KMS-11 (cell line): ENCODE measurements around the gene METTL1.

Source experiments
- H2AFZ ChIP-seq: fragments of 200-600 bp; sonication (generic); 2 replicates; pipeline ENCODE4 v1.6.1; 2016; ENCODE audit warnings: antibody characterized with exemption, mixed run types, low read depth
- H3K27ac ChIP-seq: fragments of 200-600 bp; sonication (generic); 2 replicates; pipeline ENCODE4 v1.6.1; 2016; ENCODE audit warnings: mild to moderate bottlenecking, mixed run types
- H3K27me3 ChIP-seq: fragments of 200-600 bp; sonication (generic); 2 replicates; pipeline ENCODE4 v1.6.1; 2017; ENCODE audit warnings: mild to moderate bottlenecking, low read depth, mixed run types, moderate library complexity; ENCODE audit not compliant: insufficient read depth
- H3K36me3 ChIP-seq: fragments of 200-600 bp; sonication (generic); 2 replicates; pipeline ENCODE4 v1.6.1; 2017; ENCODE audit warnings: mild to moderate bottlenecking, mixed run types; ENCODE audit not compliant: insufficient read depth
- H3K4me1 ChIP-seq: fragments of 200-600 bp; sonication (generic); 2 replicates; pipeline ENCODE4 v1.6.1; 2016; ENCODE audit warnings: mild to moderate bottlenecking, low read depth, mixed run types; ENCODE audit not compliant: poor library complexity, severe bottlenecking
- H3K4me2 ChIP-seq: fragments of 200-600 bp; sonication (generic); 2 replicates; pipeline ENCODE4 v1.7.0; 2016; ENCODE audit warnings: mild to moderate bottlenecking, mixed run types
- H3K4me3 ChIP-seq: fragments of 200-600 bp; sonication (generic); IDR thresholded peaks from 2 replicates; pipeline ENCODE4 v1.6.1; 2017; ENCODE audit warnings: low read depth, low read length, mixed read lengths; ENCODE audit not compliant: insufficient read depth
- H3K79me2 ChIP-seq: fragments of 200-600 bp; sonication (generic); 2 replicates; pipeline ENCODE4 v1.6.1; 2016; ENCODE audit warnings: low read depth, mixed run types; ENCODE audit not compliant: insufficient read depth
- H3K9ac ChIP-seq: fragments of 200-600 bp; sonication (generic); 2 replicates; pipeline ENCODE4 v1.6.1; 2016; ENCODE audit warnings: mild to moderate bottlenecking, mixed run types
- H4K20me1 ChIP-seq: fragments of 200-600 bp; sonication (generic); 2 replicates; pipeline ENCODE4 v1.6.1; 2016; ENCODE audit warnings: mild to moderate bottlenecking, mixed run types; ENCODE audit not compliant: insufficient read depth
- TF ChIP-seq, protein P1 (sequence below): fragments of 200-600 bp; sonication (generic); conservative IDR thresholded peaks from 2 replicates; pipeline ENCODE4 v1.6.1; 2017; ENCODE audit warnings: low read depth, mild to moderate bottlenecking, antibody characterized with exemption, low read length, moderate library complexity, mixed read lengths

The METTL1 gene

GRCh38 chr12:57782608-57783465 is 10.9 kb upstream of the METTL1 start, which contains the start of gene TSFM:
TSFM (plus strand) TSS chr12:57782787; CDS start chr12:57782802, 15 bp downstream.
- Histone ChIP-seq H4K20me1 (no peaks in the 10 kb centered on the region), H3K27ac (peak within 1 kb of the TSS; percentile 51), H3K36me3 (peaks cover 16% of the 10 kb centered on the region; the same call in 1 of the 2 replicates), H3K4me1 (peaks cover 23% of the 10 kb centered on the region), H3K4me2 (peak within 1 kb of the TSS; percentile 76), H3K9ac (peak within 1 kb of the TSS; percentile 76), H3K4me3 (peak within 1 kb of the TSS; percentile 97), H2AFZ (peak within 1 kb of the TSS; percentile 69), H3K79me2 (peaks cover 29% of the 10 kb centered on the region), H3K27me3 (no peaks in the 10 kb centered on the region)
- TF ChIP-seq, protein P1, sequence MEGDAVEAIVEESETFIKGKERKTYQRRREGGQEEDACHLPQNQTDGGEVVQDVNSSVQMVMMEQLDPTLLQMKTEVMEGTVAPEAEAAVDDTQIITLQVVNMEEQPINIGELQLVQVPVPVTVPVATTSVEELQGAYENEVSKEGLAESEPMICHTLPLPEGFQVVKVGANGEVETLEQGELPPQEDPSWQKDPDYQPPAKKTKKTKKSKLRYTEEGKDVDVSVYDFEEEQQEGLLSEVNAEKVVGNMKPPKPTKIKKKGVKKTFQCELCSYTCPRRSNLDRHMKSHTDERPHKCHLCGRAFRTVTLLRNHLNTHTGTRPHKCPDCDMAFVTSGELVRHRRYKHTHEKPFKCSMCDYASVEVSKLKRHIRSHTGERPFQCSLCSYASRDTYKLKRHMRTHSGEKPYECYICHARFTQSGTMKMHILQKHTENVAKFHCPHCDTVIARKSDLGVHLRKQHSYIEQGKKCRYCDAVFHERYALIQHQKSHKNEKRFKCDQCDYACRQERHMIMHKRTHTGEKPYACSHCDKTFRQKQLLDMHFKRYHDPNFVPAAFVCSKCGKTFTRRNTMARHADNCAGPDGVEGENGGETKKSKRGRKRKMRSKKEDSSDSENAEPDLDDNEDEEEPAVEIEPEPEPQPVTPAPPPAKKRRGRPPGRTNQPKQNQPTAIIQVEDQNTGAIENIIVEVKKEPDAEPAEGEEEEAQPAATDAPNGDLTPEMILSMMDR, result peak; percentile 100

DNA sequence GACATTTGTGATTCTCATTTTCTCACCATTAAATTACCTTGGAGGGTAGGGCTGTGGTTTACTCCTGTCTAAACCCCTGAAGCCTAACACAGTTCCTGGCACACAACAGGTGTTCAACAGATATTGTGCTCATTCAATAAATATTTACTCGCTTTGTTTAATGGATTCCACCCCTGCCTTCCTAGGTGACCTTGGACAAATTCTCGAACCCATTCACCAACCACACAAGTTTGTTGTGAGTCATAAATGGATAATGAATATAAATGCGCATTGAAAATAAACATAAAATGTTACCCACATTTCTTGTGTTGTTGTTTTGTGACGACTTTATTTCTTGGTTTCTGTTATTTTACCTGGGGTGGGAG is 10.3 kb upstream of the METTL1 start:
- Histone ChIP-seq H3K27me3 (no peaks in the 10 kb centered on the region), H3K79me2 (peaks cover 29% of the 10 kb centered on the region), H3K9ac (no peak overlapping the region), H3K4me1 (peaks cover 23% of the 10 kb centered on the region), H2AFZ (peak overlapping the region; percentile 69; the same call in 1 of the 2 replicates), H3K36me3 (peaks cover 12% of the 10 kb centered on the region; the same call in 1 of the 2 replicates), H3K4me2 (peak overlapping the region; percentile 4; the same call in 1 of the 2 replicates), H4K20me1 (no peaks in the 10 kb centered on the region), H3K27ac (no peak overlapping the region), H3K4me3 (no peak overlapping the region)
- TF ChIP-seq, protein P1, result no peak

GRCh38 chr12:57781801-57782200 is 9.9 kb upstream of the METTL1 start:
- Histone ChIP-seq H3K4me3 (no peak overlapping the region), H3K27ac (no peak overlapping the region), H3K27me3 (no peaks in the 10 kb centered on the region), H4K20me1 (no peaks in the 10 kb centered on the region), H3K9ac (no peak overlapping the region), H3K4me1 (peaks cover 23% of the 10 kb centered on the region), H2AFZ (no peak overlapping the region), H3K36me3 (peaks cover 8% of the 10 kb centered on the region; the same call in 1 of the 2 replicates), H3K79me2 (peaks cover 29% of the 10 kb centered on the region), H3K4me2 (peak overlapping the region; percentile 4; the same call in 1 of the 2 replicates)
- TF ChIP-seq, protein P1, result no peak

GRCh38 chr12:57781244-57781643 is 9.3 kb upstream of the METTL1 start:
- Histone ChIP-seq H3K27me3 (no peaks in the 10 kb centered on the region), H3K27ac (no peak overlapping the region), H3K79me2 (peaks cover 29% of the 10 kb centered on the region), H3K4me3 (no peak overlapping the region), H4K20me1 (no peaks in the 10 kb centered on the region), H3K9ac (no peak overlapping the region), H2AFZ (no peak overlapping the region), H3K36me3 (peaks cover 5% of the 10 kb centered on the region; the same call in 1 of the 2 replicates), H3K4me2 (no peak overlapping the region), H3K4me1 (peaks cover 23% of the 10 kb centered on the region)
- TF ChIP-seq, protein P1, result no peak
